ENCODE data around the gene TF.

TF gene

GRCh38 chr3:133820129-133820528 lies 73.9 kb downstream of the TF start:
- no peak for DNase-seq

- DNase-seq = no peak
Observed at GRCh38 chr3:133820889-133821675, 74.9 kb downstream of the TF start.

- DNase-seq = no peak
Observed at GRCh38 chr3:133821767-133822638, 75.8 kb downstream of the TF start.

- DNase-seq = no peak
Observed at GRCh38 chr3:133824961-133825485, 78.8 kb downstream of the TF start.

GRCh38 chr3:133825969-133826727 lies 80.0 kb downstream of the TF start:
- DNase-seq = no peak

GRCh38 chr3:133827136-133827535 lies 80.9 kb downstream of the TF start:
- no peak for DNase-seq

GRCh38 chr3:133827684-133828083 lies 81.5 kb downstream of the TF start:
- DNase-seq = no peak

GRCh38 chr3:133828576-133829309 lies 82.5 kb downstream of the TF start:
- no peak for DNase-seq

- DNase-seq = no peak
Observed at GRCh38 chr3:133829310-133829707, 83.1 kb downstream of the TF start.

- DNase-seq = no peak
Observed at GRCh38 chr3:133830071-133830470, 83.9 kb downstream of the TF start.

GRCh38 chr3:133831966-133832801 lies 86.0 kb downstream of the TF start:
- DNase-seq = no peak

GRCh38 chr3:133832802-133833144 lies 86.6 kb downstream of the TF start:
- DNase-seq = no peak

- DNase-seq = no peak
Observed at GRCh38 chr3:133833267-133833666, 87.1 kb downstream of the TF start.

- DNase-seq = no peak
Observed at GRCh38 chr3:133833880-133834620, 87.9 kb downstream of the TF start.

GRCh38 chr3:133834621-133835417 lies 88.6 kb downstream of the TF start:
- no peak for DNase-seq

- no peak for DNase-seq
Observed at GRCh38 chr3:133835418-133835743, 89.2 kb downstream of the TF start.

GRCh38 chr3:133835961-133836360 lies 89.8 kb downstream of the TF start:
- DNase-seq = no peak

- DNase-seq = no peak
Observed at GRCh38 chr3:133836497-133837158, 90.4 kb downstream of the TF start.

GRCh38 chr3:133837487-133838295 lies 91.5 kb downstream of the TF start:
- no peak for DNase-seq

Data from NCI-H2227 treated with DMSO at 0.1 percent for 48 hours (cell line).